ENCODE results near the gene NR2C2.

NR2C2 gene

GRCh38 chr3:14921811-14922705 is 25.3 kb upstream of the NR2C2 start:
- no peak for TF ChIP-seq CTCF (IDR thresholded peaks at IDR 0.05; ENCODE audit: low read depth, low read length, missing control alignments)
- no peak for DNase-seq (ENCODE audit: low read depth)
- H3K4me3 ChIP-seq (ENCODE audit: low read depth, low read length): no peak overlapping the region

GRCh38 chr3:14922863-14923262 is 24.5 kb upstream of the NR2C2 start:
- no peak overlapping the region for H3K4me3 ChIP-seq (ENCODE audit: low read depth, low read length)
- no peak for TF ChIP-seq CTCF (IDR thresholded peaks at IDR 0.05; ENCODE audit: low read depth, low read length, missing control alignments)
- DNase-seq (ENCODE audit: low read depth): no peak

- H3K4me3 ChIP-seq (ENCODE audit: low read depth, low read length): no peak overlapping the region
- TF ChIP-seq CTCF (IDR thresholded peaks at IDR 0.05; ENCODE audit: low read depth, low read length, missing control alignments): no peak
- no peak for DNase-seq (ENCODE audit: low read depth)
Observed at GRCh38 chr3:14923476-14923875, 23.9 kb upstream of the NR2C2 start.

GRCh38 chr3:14925729-14926591 is 21.4 kb upstream of the NR2C2 start:
- DNase-seq (ENCODE audit: low read depth): peak; percentile 26
- peak; percentile 71 for TF ChIP-seq CTCF (IDR thresholded peaks at IDR 0.05; ENCODE audit: low read depth, low read length, missing control alignments)
- no peak overlapping the region for H3K4me3 ChIP-seq (ENCODE audit: low read depth, low read length)

- TF ChIP-seq CTCF (IDR thresholded peaks at IDR 0.05; ENCODE audit: low read depth, low read length, missing control alignments): no peak
- DNase-seq (ENCODE audit: low read depth): no peak
- H3K4me3 ChIP-seq (ENCODE audit: low read depth, low read length): no peak overlapping the region
Observed at GRCh38 chr3:14926592-14926991, 20.8 kb upstream of the NR2C2 start.

GRCh38 chr3:14927308-14927707 is 20.1 kb upstream of the NR2C2 start:
- H3K4me3 ChIP-seq (ENCODE audit: low read depth, low read length): no peak overlapping the region
- TF ChIP-seq CTCF (IDR thresholded peaks at IDR 0.05; ENCODE audit: low read depth, low read length, missing control alignments): no peak
- no peak for DNase-seq (ENCODE audit: low read depth)

Measured in GM12864 (cell line).